HG03558 (cell line): Measurements from ENCODE around the gene CBY1.

Experiments used
- ATAC-seq: cut with Tn5 transposase; IDR thresholded peaks from one replicate; pipeline ENCODE4 v1.9.1; 2021; ENCODE audit warnings: moderate number of reproducible peaks; ENCODE audit not compliant: unreplicated experiment; ENCODE audit errors: extremely low read depth

Gene CBY1

DNA sequence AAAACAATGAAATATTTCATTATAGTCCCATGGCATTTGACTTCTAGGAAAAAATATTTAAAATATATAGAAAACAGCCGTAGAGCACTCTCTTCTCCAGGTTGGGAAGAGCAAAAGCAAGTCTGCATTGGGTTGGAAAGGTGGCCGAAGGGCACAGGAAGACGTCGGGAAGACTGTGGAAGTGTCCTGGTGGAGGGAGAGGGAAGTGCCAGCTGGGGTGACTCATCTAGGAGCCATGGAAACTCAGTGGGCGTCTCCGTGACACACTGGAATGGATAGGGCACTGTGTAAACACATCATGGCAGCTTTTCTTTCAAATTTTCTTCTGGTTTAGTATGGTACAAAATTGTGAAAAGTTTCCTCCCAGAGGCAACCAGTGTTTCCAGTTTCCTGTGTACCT is 62.0 kb downstream of the CBY1 start:
- no peak for ATAC-seq

DNA sequence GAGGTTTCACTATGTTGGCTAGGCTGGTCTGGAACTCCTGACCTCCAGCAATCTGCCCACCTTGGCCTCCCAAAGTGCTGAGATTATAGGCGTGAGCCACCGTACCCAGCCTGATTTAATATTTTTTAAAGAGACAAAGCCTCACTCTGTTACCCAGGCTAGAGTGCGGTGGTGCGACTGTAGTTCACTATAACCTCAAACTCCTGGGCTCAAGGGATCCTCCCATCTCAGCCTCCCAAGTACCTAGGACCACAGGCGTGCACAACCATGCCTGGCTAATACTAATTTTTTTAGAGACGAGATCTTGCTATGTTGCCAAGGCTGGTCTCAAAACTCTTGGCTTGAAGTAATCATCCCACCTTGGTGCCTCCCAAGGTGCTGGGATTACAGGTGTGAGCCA is 62.8 kb downstream of the CBY1 start:
- no peak for ATAC-seq

DNA sequence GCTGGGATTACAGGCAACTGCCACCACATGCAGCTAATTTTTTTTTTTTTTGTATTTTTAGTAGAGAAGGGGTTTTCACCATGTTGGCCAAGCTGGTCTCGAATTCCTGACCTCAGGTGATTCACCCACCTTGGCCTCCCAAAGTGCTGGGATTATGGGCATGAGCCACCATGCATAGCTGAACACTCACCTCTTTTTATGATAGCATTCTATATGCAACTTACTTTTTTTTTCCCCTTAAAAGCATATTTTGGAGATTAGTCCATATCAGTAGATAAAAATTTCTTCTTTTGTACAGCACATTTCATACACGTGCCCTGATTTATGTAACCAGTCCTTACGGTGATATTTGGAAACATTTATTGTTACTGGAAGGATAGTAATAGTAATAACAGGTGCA is 63.9 kb downstream of the CBY1 start:
- no peak for ATAC-seq

DNA sequence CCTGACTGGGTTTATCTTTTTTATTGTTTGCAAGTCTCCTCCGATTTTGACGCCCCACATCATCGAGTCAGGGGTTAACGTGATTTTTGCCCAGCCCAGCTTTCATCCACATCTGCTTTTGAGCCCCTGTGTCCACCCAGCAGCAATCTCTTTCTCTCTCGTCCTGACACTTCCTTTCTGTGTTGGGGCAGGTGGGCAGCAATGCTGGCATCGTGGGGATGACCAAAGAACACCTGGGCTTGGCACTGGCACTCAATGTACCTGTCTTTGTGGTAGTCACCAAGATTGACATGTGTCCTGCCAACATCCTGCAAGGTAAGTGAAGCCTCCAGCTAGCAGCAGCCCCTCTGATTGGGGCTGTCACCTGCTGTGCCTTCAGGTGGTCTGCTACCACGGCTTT is 65.1 kb downstream of the CBY1 start:
- no peak for ATAC-seq
